Endothelial cell of umbilical vein (primary cell): ENCODE measurements around the gene HS3ST3B1. TPM values are rescaled to one million over a fixed set of nuclear protein-coding genes. Genes with fewer than 3 reads are reported as not detected.

Experiments
- BruUV-seq: library from RNA; stranded (reverse); fragments of 400-500 nt; replicated peaks from 2 replicates; lab custom pipeline; 2021; lab: Mats Ljungman, UMichigan
- CTCF ChIA-PET: fragments of 300-600, 350-600 bp; sonication (Branson Sonifier 250); formaldehyde crosslinking; loops from one replicate; lab custom pipeline; 2021; ENCODE audit warnings: antibody characterized with exemption, inconsistent platforms; lab: Charles Lee
- POLR2A ChIA-PET: fragments of 300-600, 350-600 bp; sonication (Branson Sonifier 250); formaldehyde crosslinking; loops from one replicate; lab custom pipeline; 2021; ENCODE audit warnings: antibody characterized with exemption, inconsistent platforms; lab: Charles Lee
- DNase-seq: peaks from one replicate; pipeline ENCODE4 v3.0.0-alpha.2; 2011; ENCODE audit warnings: low read depth, low spot score
- FAIRE-seq: peaks from 2 replicates; lab custom pipeline; 2011; peaks lifted over from hg19 to GRCh38; lab: Jason Lieb, UNC
- H2AFZ ChIP-seq: 2 replicates; pipeline ENCODE4 v1.6.0; 2012; ENCODE audit warnings: low read depth, low read length, control low read depth, inconsistent platforms
- H3K27ac ChIP-seq: 2 replicates; pipeline ENCODE4 v1.5.1; 2011; ENCODE audit warnings: low read depth, mild to moderate bottlenecking, control low read depth, low read length, moderate library complexity; ENCODE audit not compliant: insufficient read depth
- H3K27me3 ChIP-seq, 2 experiments: 2 replicates each; pipeline versions ENCODE4 v1.6.0 to v1.6.1; 2011; ENCODE audit warnings: low read length in 2 of 2, mixed read lengths in 1 of 2; ENCODE audit not compliant: control insufficient read depth in 2 of 2, insufficient read depth in 2 of 2
- H3K36me3 ChIP-seq, 2 experiments: 2 replicates in 1 of 2; 3 replicates in 1 of 2; pipeline ENCODE4 v1.5.1; 2011; ENCODE audit warnings: low read length in 2 of 2, mild to moderate bottlenecking in 1 of 2, moderate library complexity in 1 of 2; ENCODE audit not compliant: control insufficient read depth in 2 of 2, insufficient read depth in 2 of 2; ENCODE audit errors: extremely low read depth in 1 of 2
- H3K4me1 ChIP-seq: 3 replicates; pipeline ENCODE4 v1.5.1; 2011; ENCODE audit warnings: mild to moderate bottlenecking, low read length; ENCODE audit not compliant: control insufficient read depth, insufficient read depth; ENCODE audit errors: extremely low read depth
- H3K4me2 ChIP-seq: 2 replicates; pipeline ENCODE4 v1.6.1; 2011; ENCODE audit warnings: low read length, control low read depth, mixed read lengths; ENCODE audit not compliant: insufficient read depth
- H3K4me3 ChIP-seq, 3 experiments: fragments of 200-600 bp in 1 of 3; sonication (generic), shearing (Covaris generic) in 1 of 3; replicated peaks in 1 of 3; 2 replicates each; pipeline ENCODE4 v1.5.1; 2011 to 2016; ENCODE audit warnings: control low read depth in 3 of 3, low read length in 3 of 3, mild to moderate bottlenecking in 2 of 3, inconsistent platforms in 1 of 3, low read depth in 1 of 3, moderate library complexity in 1 of 3; ENCODE audit not compliant: insufficient read depth in 1 of 3
- H3K79me2 ChIP-seq: 2 replicates; pipeline ENCODE4 v1.6.0; 2012; ENCODE audit warnings: low read length, inconsistent platforms; ENCODE audit not compliant: control insufficient read depth, insufficient read depth
- H3K9ac ChIP-seq: replicated peaks from 2 replicates; pipeline ENCODE3; 2011; ENCODE audit warnings: low read length, control low read depth; ENCODE audit not compliant: insufficient read depth; ENCODE audit errors: extremely low read depth
- H3K9me1 ChIP-seq: replicated peaks from 3 replicates; pipeline ENCODE4 v1.6.0; 2011; ENCODE audit warnings: mild to moderate bottlenecking, low read length; ENCODE audit not compliant: control insufficient read depth, insufficient read depth; ENCODE audit errors: extremely low read depth
- H3K9me3 ChIP-seq: replicated peaks from 2 replicates; pipeline ENCODE4 v1.5.1; 2012; ENCODE audit warnings: low read length, inconsistent platforms; ENCODE audit not compliant: control insufficient read depth, insufficient read depth
- H4K20me1 ChIP-seq: replicated peaks from 2 replicates; pipeline ENCODE3; 2011; ENCODE audit warnings: mild to moderate bottlenecking, low read length; ENCODE audit not compliant: control insufficient read depth, insufficient read depth; ENCODE audit errors: extremely low read depth
- EZH2 ChIP-seq: IDR thresholded peaks from 2 replicates; pipeline ENCODE4 v1.6.1; 2012; ENCODE audit warnings: borderline replicate concordance, low read depth, mild to moderate bottlenecking, moderate library complexity, low read length, inconsistent platforms; ENCODE audit not compliant: severe bottlenecking
- FOS ChIP-seq: IDR thresholded peaks from 2 replicates; pipeline ENCODE4 v1.6.1; 2011; ENCODE audit warnings: mild to moderate bottlenecking, low read length, moderate library complexity, borderline replicate concordance; ENCODE audit not compliant: insufficient read depth
- GATA2 ChIP-seq: IDR thresholded peaks from 2 replicates; pipeline ENCODE4 v1.7.0; 2011; ENCODE audit warnings: low read depth, mild to moderate bottlenecking, moderate library complexity, mixed read lengths, low read length; ENCODE audit not compliant: insufficient read length, insufficient read depth
- JUN ChIP-seq: IDR thresholded peaks from 2 replicates; pipeline ENCODE4 v1.6.1; 2011; ENCODE audit warnings: borderline replicate concordance, low read depth; ENCODE audit not compliant: insufficient read length, insufficient read depth
- MAX ChIP-seq: IDR thresholded peaks from 2 replicates; pipeline ENCODE4 v1.6.1; 2011; ENCODE audit not compliant: insufficient read depth, insufficient read length
- MYC ChIP-seq: IDR thresholded peaks from one replicate; pipeline ENCODE4 v1.6.1; 2011; ENCODE audit warnings: mild to moderate bottlenecking, low read depth, low read length
- POLR2A ChIP-seq: IDR thresholded peaks from 2 replicates; pipeline ENCODE4 v1.6.1; 2012; ENCODE audit warnings: low read depth, mild to moderate bottlenecking, control low read depth, low read length
- POLR2AphosphoS5 ChIP-seq: IDR thresholded peaks from 2 replicates; pipeline ENCODE4 v1.6.1; 2012; ENCODE audit warnings: low read depth, mild to moderate bottlenecking, control low read depth, low read length, moderate library complexity; ENCODE audit not compliant: insufficient read depth
- dilution Hi-C: fragments of 300-500 bp; cut with MboI; formaldehyde crosslinking; loops from one replicate; pipeline ENCODE4 v1.15.0; 2019; ENCODE audit warnings: low sequenced_read_pairs; ENCODE audit not compliant: extremely low pct_ligation_motif_present
- intact Hi-C: fragments of 100-400 bp; cut with micrococcal nuclease; formaldehyde crosslinking; loops from one replicate; pipeline ENCODE4 v1.10.0; 2022
- polyA plus RNA-seq, 4 experiments: library from polyadenylated mRNA; depleted of rRNA in 3 of 4; stranded (reverse) in 3 of 4; unstranded in 1 of 4; fragments of >200 nt; gene quantifications; 2 replicates each; pipeline versions ENCODE4 v1.2.1 to v1.2.3, GENCODE V29; 2011 to 2012; ENCODE audit warnings: missing spikeins in 1 of 4
- total RNA-seq: library from RNA; stranded (reverse); gene quantifications from 2 replicates; pipeline ENCODE4 v1.2.3, GENCODE V29; 2021
- TF ChIP-seq, protein P1 (sequence below), 2 donors: IDR thresholded peaks; 1 replicate in 1 of 2; 2 replicates in 1 of 2; pipeline ENCODE4 v1.5.1; 2011; ENCODE audit warnings: low read length in 2 of 2, mild to moderate bottlenecking in 2 of 2, moderate library complexity in 2 of 2, control low read depth in 1 of 2, inconsistent platforms in 1 of 2, low read depth in 1 of 2; ENCODE audit not compliant: insufficient read depth in 1 of 2; ENCODE audit errors: extremely low read depth in 1 of 2

Gene HS3ST3B1
- total and polyA plus RNA-seq, 2 donors (not counting 3 experiments of a cell fraction or from before 2014, with no cell fraction given) = not detected

DNA sequence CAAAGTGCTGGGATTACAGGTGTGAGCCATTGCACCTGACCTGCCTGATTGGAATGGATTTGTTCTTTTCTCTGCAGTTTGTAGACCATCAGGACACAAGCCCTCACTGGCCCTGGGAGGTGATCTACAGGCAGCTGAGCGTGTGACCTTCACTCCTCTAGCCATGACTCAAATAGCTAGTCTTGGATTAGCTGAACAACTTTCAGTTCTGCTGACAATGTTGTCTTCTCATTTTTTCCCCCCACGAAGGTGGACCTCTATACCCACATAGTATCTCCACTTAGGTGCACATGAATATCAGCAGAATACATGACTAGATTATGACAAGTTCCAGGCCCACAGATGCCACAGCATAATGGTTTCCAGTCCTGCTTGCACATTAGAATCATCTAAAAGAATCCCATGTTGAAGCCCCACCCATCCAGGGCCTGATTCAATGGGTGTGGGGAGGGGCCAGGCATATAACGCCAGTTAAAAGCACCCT is 36.8 kb downstream of the HS3ST3B1 start:
- ChIA-PET POLR2A (no interaction called here), CTCF (no interaction called here)
- H3K9me3 ChIP-seq = peaks cover 4% of the 10 kb centered on the region
- H3K27ac ChIP-seq = no peak overlapping the region
- no peak for DNase-seq
- no peaks in the 10 kb centered on the region for H3K79me2 ChIP-seq
- H3K4me1 ChIP-seq = no peaks in the 10 kb centered on the region
- intact Hi-C loops = no loop called here
- no peaks in the 10 kb centered on the region for H3K27me3 ChIP-seq
- H4K20me1 ChIP-seq = no peaks in the 10 kb centered on the region
- dilution Hi-C loops = no loop called here
- FAIRE-seq = no peak
- H3K4me2 ChIP-seq = no peak overlapping the region
- H3K9me1 ChIP-seq = no peaks in the 10 kb centered on the region
- no peak overlapping the region for H2AFZ ChIP-seq
- no peak overlapping the region for H3K9ac ChIP-seq
- no TSS peak for BruUV-seq
- no peaks in the 10 kb centered on the region for H3K36me3 ChIP-seq
- no peak for TF ChIP-seq POLR2AphosphoS5
- no peak overlapping the region for H3K4me3 ChIP-seq

DNA sequence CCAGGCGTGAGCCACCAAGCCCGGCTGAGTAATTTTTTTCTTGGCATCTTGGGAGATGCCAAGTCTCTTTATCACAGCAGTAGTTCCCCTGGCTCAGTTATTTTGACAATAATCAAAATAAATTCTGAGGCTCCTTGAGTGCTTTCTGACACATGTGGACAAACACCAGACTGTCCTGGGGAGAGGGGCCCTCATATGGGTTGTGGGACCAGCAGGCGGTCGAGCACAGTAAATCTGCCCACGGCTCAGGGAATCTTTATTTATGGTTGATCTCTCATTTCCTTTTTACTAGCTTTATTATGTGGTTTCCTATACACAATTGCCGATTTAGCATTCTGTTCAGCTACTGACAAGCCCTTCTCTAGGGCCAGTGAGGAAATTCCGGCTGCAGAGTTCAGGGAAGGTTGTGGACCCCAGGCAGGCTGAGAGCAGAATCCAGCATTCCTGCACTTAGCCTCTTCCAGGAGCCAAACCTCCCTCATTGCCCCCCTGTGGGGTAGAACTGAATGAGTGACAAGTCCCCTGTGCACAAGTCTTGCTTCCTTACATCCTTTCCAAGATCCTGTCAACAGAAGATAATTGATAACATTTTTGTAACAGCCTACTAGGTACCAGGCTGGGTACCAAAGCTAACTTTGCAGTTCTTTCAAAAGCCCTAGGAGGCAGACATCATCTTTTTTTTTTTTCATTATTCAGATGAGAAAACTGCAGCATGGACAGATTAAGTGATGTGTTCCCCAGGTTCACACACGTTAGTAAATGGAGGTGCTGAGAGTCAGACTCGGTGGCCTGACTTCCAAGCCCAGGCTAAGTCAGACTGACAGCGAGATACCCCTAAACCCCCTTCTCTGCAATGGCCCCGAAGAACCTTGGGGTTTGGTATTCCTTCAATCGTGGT is 40.2 kb downstream of the HS3ST3B1 start:
- dilution Hi-C loops = no loop called here
- Histone ChIP-seq H3K79me2 (no peaks in the 10 kb centered on the region), H2AFZ (no peak overlapping the region), H3K9me1 (no peaks in the 10 kb centered on the region), H3K36me3 (no peaks in the 10 kb centered on the region), H3K4me2 (no peak overlapping the region), H3K27me3 (no peaks in the 10 kb centered on the region), H3K9me3 (peaks cover 4% of the 10 kb centered on the region), H3K9ac (no peak overlapping the region), H3K27ac (no peak overlapping the region), H3K4me3 (no peak overlapping the region), H3K4me1 (no peaks in the 10 kb centered on the region), H4K20me1 (no peaks in the 10 kb centered on the region)
- CTCF ChIA-PET = no interaction called here
- FAIRE-seq (no peak), DNase-seq (no peak)
- POLR2A ChIA-PET = no interaction called here
- no TSS peak for BruUV-seq
- intact Hi-C loops = no loop called here
- TF ChIP-seq MYC (no peak), MAX (no peak), EZH2 (no peak), JUN (no peak), POLR2A (no peak), FOS (no peak), GATA2 (no peak), POLR2AphosphoS5 (no peak)
- TF ChIP-seq, protein P1, sequence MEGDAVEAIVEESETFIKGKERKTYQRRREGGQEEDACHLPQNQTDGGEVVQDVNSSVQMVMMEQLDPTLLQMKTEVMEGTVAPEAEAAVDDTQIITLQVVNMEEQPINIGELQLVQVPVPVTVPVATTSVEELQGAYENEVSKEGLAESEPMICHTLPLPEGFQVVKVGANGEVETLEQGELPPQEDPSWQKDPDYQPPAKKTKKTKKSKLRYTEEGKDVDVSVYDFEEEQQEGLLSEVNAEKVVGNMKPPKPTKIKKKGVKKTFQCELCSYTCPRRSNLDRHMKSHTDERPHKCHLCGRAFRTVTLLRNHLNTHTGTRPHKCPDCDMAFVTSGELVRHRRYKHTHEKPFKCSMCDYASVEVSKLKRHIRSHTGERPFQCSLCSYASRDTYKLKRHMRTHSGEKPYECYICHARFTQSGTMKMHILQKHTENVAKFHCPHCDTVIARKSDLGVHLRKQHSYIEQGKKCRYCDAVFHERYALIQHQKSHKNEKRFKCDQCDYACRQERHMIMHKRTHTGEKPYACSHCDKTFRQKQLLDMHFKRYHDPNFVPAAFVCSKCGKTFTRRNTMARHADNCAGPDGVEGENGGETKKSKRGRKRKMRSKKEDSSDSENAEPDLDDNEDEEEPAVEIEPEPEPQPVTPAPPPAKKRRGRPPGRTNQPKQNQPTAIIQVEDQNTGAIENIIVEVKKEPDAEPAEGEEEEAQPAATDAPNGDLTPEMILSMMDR (IDR thresholded peaks at IDR 0.05; ENCODE audit: extremely low read depth in 1 of 2, insufficient read depth in 1 of 2, low read depth in 1 of 2, low read length in 2 of 2) = no peak
